ENCODE data around the gene ZSCAN5A. TPM values are rescaled to one million over a fixed set of nuclear protein-coding genes. Genes with fewer than 3 reads are reported as not detected.

Gene ZSCAN5A
- total and polyA plus RNA-seq, 9 of the 15 experiments (the other 6 are each of a cell fraction or from before 2014, with no cell fraction given), result 5.8 to 15.3 (median 11.8) TPM

- no peak overlapping the region for H3K9ac ChIP-seq (ENCODE audit: insufficient read depth in 1 of 2, low read depth in 2 of 2, low read length in 2 of 2)
- H3K9me1 ChIP-seq (ENCODE audit: control insufficient read depth, insufficient read depth, low read length), result no peaks in the 10 kb centered on the region
- no peak overlapping the region for H2AFZ ChIP-seq (ENCODE audit: low read depth, low read length)
- no peaks in the 10 kb centered on the region for H3K9me3 ChIP-seq (replicated peaks; ENCODE audit: control insufficient read depth, insufficient read depth, low read depth, low read length)
- WGBS (ENCODE audit: insufficient coverage, low coverage, missing lambda C conversion rate), result 18% methylated on average over 5 of the region's 5 CpGs
- ATAC-seq (peak; percentile 49; the same call in 1 of the 3 replicates), DNase-seq (ENCODE audit: extremely low read depth in 1 of 4, low spot score in 3 of 4) (peak in 3 of 4 experiments; percentile 18 to 57 (median 20)), FAIRE-seq (peak; percentile 54)
- H3K79me2 ChIP-seq (ENCODE audit: control insufficient read depth, insufficient read depth, low read length), result no peaks in the 10 kb centered on the region
- in situ Hi-C loops (cut with MboI) (loop anchor here (5.0 kb wide), 1 partner anchor 69 kb away; no protein-coding TSS in a partner anchor), intact Hi-C loops (cut with micrococcal nuclease) (no loop called here)
- CTCF ChIA-PET (ENCODE audit: low intra/inter-chr PET ratio), result no interaction called here
- H3K36me3 ChIP-seq (ENCODE audit: control insufficient read depth, insufficient read depth, low read length), result no peaks in the 10 kb centered on the region
- POLR2A ChIA-PET, result interaction anchor here (2.5 kb wide), 1 partner anchor 10 kb away, joined by 6 read pairs; no protein-coding TSS in a partner anchor
- no TSS peak for BruUV-seq (replicated peaks)
- H3K4me1 ChIP-seq (replicated peaks in 1 of 2; ENCODE audit: control insufficient read depth in 2 of 2, insufficient read depth in 2 of 2, low read length in 2 of 2), result peaks cover 7 to 15% of the 10 kb centered on the region in 2 experiments; a peak in 3 of 5 replicates
- H3K4me2 ChIP-seq (ENCODE audit: insufficient read depth, low read length), result peak overlapping the region; percentile 16; the same call in 1 of the 2 replicates
- no peaks in the 10 kb centered on the region for H3K27me3 ChIP-seq (ENCODE audit: control insufficient read depth in 2 of 2, insufficient read depth in 2 of 2, low read length in 2 of 2)
- H4K20me1 ChIP-seq (replicated peaks; ENCODE audit: control insufficient read depth, insufficient read depth, low read length), result no peaks in the 10 kb centered on the region
- H3K4me3 ChIP-seq, result no peak overlapping the region
- H3K27ac ChIP-seq (ENCODE audit: extremely low read depth, low read depth, low read length), result no peak overlapping the region
- no peak for TF ChIP-seq ZNF253 (CRISPR knock-in tag; conservative IDR thresholded peaks at IDR 0.05)
- TF ChIP-seq FOXO4 (CRISPR knock-in tag; IDR thresholded peaks at IDR 0.05), result no peak
- TF ChIP-seq TAL1 (IDR thresholded peaks at IDR 0.05), result peak; percentile 88
- peak; percentile 88 for TF ChIP-seq ARID1B (IDR thresholded peaks at IDR 0.05)
- TF ChIP-seq ETV6 (IDR thresholded peaks at IDR 0.05; ENCODE audit: borderline replicate concordance in 1 of 2, low read depth in 2 of 2, low read length in 1 of 2), result no peak
- TF ChIP-seq ETV6 (CRISPR knock-in tag; IDR thresholded peaks at IDR 0.05; ENCODE audit: borderline replicate concordance), result no peak
- TF ChIP-seq BACH1 (tag; IDR thresholded peaks at IDR 0.05), result no peak
- no peak for TF ChIP-seq HNRNPK (IDR thresholded peaks at IDR 0.05; ENCODE audit: low read depth, low read length, poor library complexity, severe bottlenecking)
- TF ChIP-seq ZNF217 (CRISPR knock-in tag; IDR thresholded peaks at IDR 0.05), result no peak
- TF ChIP-seq SMARCA4 (IDR thresholded peaks at IDR 0.05), result peak; percentile 69; the same call in 1 of the 2 replicates
- TF ChIP-seq DPF2 (IDR thresholded peaks at IDR 0.05), result 0 out of 2 replicates have a peak, but pooled peaks have one; percentile 37
- no peak for TF ChIP-seq ZNF592 (IDR thresholded peaks at IDR 0.05)
- TF ChIP-seq CTBP1 (IDR thresholded peaks at IDR 0.05; ENCODE audit: borderline replicate concordance), result 0 out of 2 replicates have a peak, but pooled peaks have one; percentile 27
- peak; percentile 46 for TF ChIP-seq NCOR1 (IDR thresholded peaks at IDR 0.05)
- peak; percentile 72 for TF ChIP-seq MTA2 (IDR thresholded peaks at IDR 0.05; ENCODE audit: low read depth)
Observed at GRCh38 chr19:56263319-56263718, 51.3 kb downstream of the ZSCAN5A start.

Data from K562 (cell line).